Caco-2 (cell line): ENCODE results near the gene SIK3. TPM values are rescaled to one million over a fixed set of nuclear protein-coding genes. Genes with fewer than 3 reads are reported as not detected.

Source experiments
- BruUV-seq: library from RNA; stranded (reverse); fragments of 400-500 nt; replicated peaks from 2 replicates; lab custom pipeline; 2021; lab: Mats Ljungman, UMichigan
- CTCF ChIA-PET: fragments of 300-600 bp; sonication (Branson Sonifier 250); formaldehyde crosslinking; loops from one replicate; lab custom pipeline; 2022; ENCODE audit warnings: antibody characterized with exemption; lab: Charles Lee
- POLR2A ChIA-PET: fragments of 300-600 bp; sonication (Branson Sonifier 250); formaldehyde crosslinking; loops from one replicate; lab custom pipeline; 2022; ENCODE audit warnings: antibody characterized with exemption; lab: Charles Lee
- DNase-seq, 2 experiments: peaks; one replicate each; pipeline versions ENCODE4 v3.0.0 to v3.0.0-alpha.2; 2020 to 2022
- H3K27me3 ChIP-seq: replicated peaks from 2 replicates; pipeline ENCODE4 v1.6.0; 2011; ENCODE audit warnings: low read length; ENCODE audit not compliant: control insufficient read depth, insufficient read depth
- H3K36me3 ChIP-seq: 2 replicates; pipeline ENCODE4 v1.5.1; 2011; ENCODE audit warnings: low read length; ENCODE audit not compliant: control insufficient read depth, insufficient read depth
- H3K4me1 ChIP-seq: fragments of 250-450 bp; sonication (Bioruptor Pico); 2 replicates; pipeline ENCODE4 v1.5.1; 2020; ENCODE audit warnings: mild to moderate bottlenecking
- H3K4me3 ChIP-seq: 2 replicates; pipeline ENCODE4 v1.5.1; 2011; ENCODE audit warnings: low read depth, mild to moderate bottlenecking, control low read depth, low read length
- H3K9me3 ChIP-seq: fragments of 250-450 bp; sonication (Bioruptor Pico); 2 replicates; pipeline ENCODE4 v1.5.1; 2020; ENCODE audit warnings: mild to moderate bottlenecking, moderate library complexity
- H3K27ac Mint-ChIP-seq: one replicate; pipeline ENCODE4 v1.8.0; 2022; ENCODE audit warnings: mixed read lengths; ENCODE audit not compliant: unreplicated experiment
- H3K27me3 Mint-ChIP-seq: one replicate; pipeline ENCODE4 v1.8.0; 2022; ENCODE audit warnings: mixed read lengths; ENCODE audit not compliant: insufficient read depth, unreplicated experiment
- H3K36me3 Mint-ChIP-seq: one replicate; pipeline ENCODE4 v1.8.0; 2022; ENCODE audit warnings: mild to moderate bottlenecking, mixed read lengths; ENCODE audit not compliant: insufficient read depth, unreplicated experiment
- H3K4me1 Mint-ChIP-seq: one replicate; pipeline ENCODE4 v1.8.0; 2022; ENCODE audit warnings: low read depth, mixed read lengths; ENCODE audit not compliant: unreplicated experiment
- H3K4me3 Mint-ChIP-seq: one replicate; pipeline ENCODE4 v1.8.0; 2022; ENCODE audit warnings: mild to moderate bottlenecking, moderate library complexity, mixed read lengths; ENCODE audit not compliant: unreplicated experiment
- H3K9me3 Mint-ChIP-seq: one replicate; pipeline ENCODE4 v1.8.0; 2022; ENCODE audit warnings: mixed read lengths; ENCODE audit not compliant: unreplicated experiment
- CTCF ChIP-seq, 2 experiments: fragments of 200-600 bp in 1 of 2; IDR thresholded peaks; 1 replicate in 1 of 2; 2 replicates in 1 of 2; pipeline versions ENCODE4 v1.5.1 to v1.8.0; 2011 to 2022; ENCODE audit warnings: antibody characterized with exemption in 1 of 2, control low read depth in 1 of 2, inconsistent platforms in 1 of 2, low read depth in 1 of 2, low read length in 1 of 2, mild to moderate bottlenecking in 1 of 2, moderate library complexity in 1 of 2; ENCODE audit not compliant: insufficient read depth in 1 of 2, severe bottlenecking in 1 of 2, unreplicated experiment in 1 of 2
- intact Hi-C: fragments of 100-400 bp; cut with micrococcal nuclease; formaldehyde crosslinking; loops from one replicate; pipeline ENCODE4 v1.10.0; 2022; ENCODE audit not compliant: unreplicated experiment
- total RNA-seq: library from RNA; stranded (reverse); gene quantifications from 2 replicates; pipeline ENCODE4 v1.2.3, GENCODE V29; 2022

SIK3 gene
- total RNA-seq, 1 experiment from 2014 or later: 65.7 TPM

GRCh38 chr11:116951762-116952161 lies 146.5 kb downstream of the SIK3 start:
- no peak for DNase-seq
- H3K36me3 ChIP-seq: 0 out of 2 replicates have a peak, but pooled peaks cover 2% of the 10 kb centered on the region

GRCh38 chr11:116950210-116950609 lies 148.0 kb downstream of the SIK3 start:
- ChIA-PET CTCF (interaction anchor here (1.2 kb wide), 1 partner anchor 23 kb away, joined by 4 read pairs; no protein-coding TSS in a partner anchor), POLR2A (no interaction called here)
- intact Hi-C loops: no loop called here
- H3K4me1 ChIP-seq: peaks cover 8% of the 10 kb centered on the region
- H3K27me3 Mint-ChIP-seq: no peaks in the 10 kb centered on the region
- TF ChIP-seq CTCF (IDR thresholded peaks at IDR 0.05; ENCODE audit: insufficient read depth in 1 of 2, low read depth in 1 of 2, low read length in 1 of 2, severe bottlenecking in 1 of 2, unreplicated experiment in 1 of 2): no peak
- H3K9me3 ChIP-seq: no peaks in the 10 kb centered on the region
- H3K4me1 Mint-ChIP-seq: peaks cover 21% of the 10 kb centered on the region
- DNase-seq: no peak
- no peak overlapping the region for H3K27ac Mint-ChIP-seq
- no peak overlapping the region for H3K4me3 Mint-ChIP-seq
- H3K9me3 Mint-ChIP-seq: no peaks in the 10 kb centered on the region
- no peaks in the 10 kb centered on the region for H3K27me3 ChIP-seq
- 0 out of 2 replicates have a peak, but pooled peaks cover 3% of the 10 kb centered on the region for H3K36me3 ChIP-seq
- peaks cover 21% of the 10 kb centered on the region for H3K36me3 Mint-ChIP-seq
- no peak overlapping the region for H3K4me3 ChIP-seq
- BruUV-seq: no TSS peak

More at GRCh38 chr11:116951762-116952161, 146.5 kb downstream of the SIK3 start:
- Histone ChIP-seq H3K4me1 (peaks cover 6% of the 10 kb centered on the region), H3K27me3 (no peaks in the 10 kb centered on the region), H3K4me3 (no peak overlapping the region), H3K9me3 (no peaks in the 10 kb centered on the region)
- Mint-ChIP-seq H3K27ac (no peak overlapping the region), H3K9me3 (no peaks in the 10 kb centered on the region), H3K4me3 (no peak overlapping the region), H3K36me3 (peaks cover 15% of the 10 kb centered on the region), H3K27me3 (no peaks in the 10 kb centered on the region), H3K4me1 (peaks cover 8% of the 10 kb centered on the region)
- ChIA-PET CTCF (no interaction called here), POLR2A (no interaction called here)
- BruUV-seq: no TSS peak
- intact Hi-C loops: no loop called here
- no peak for TF ChIP-seq CTCF (IDR thresholded peaks at IDR 0.05; ENCODE audit: insufficient read depth in 1 of 2, low read depth in 1 of 2, low read length in 1 of 2, severe bottlenecking in 1 of 2, unreplicated experiment in 1 of 2)

- ChIA-PET POLR2A (interaction anchor here (0.6 to 0.7 kb wide), 2 partner anchors 50 to 136 kb away, joined by 7 to 9 read pairs; no protein-coding TSS in a partner anchor), CTCF (interaction anchor here (0.7 kb wide), 1 partner anchor 150 kb away, joined by 3 read pairs; no protein-coding TSS in a partner anchor)
- Histone ChIP-seq H3K4me1 (peaks cover 8% of the 10 kb centered on the region), H3K27me3 (no peaks in the 10 kb centered on the region), H3K9me3 (no peaks in the 10 kb centered on the region), H3K4me3 (no peak overlapping the region), H3K36me3 (0 out of 2 replicates have a peak, but pooled peaks cover 3% of the 10 kb centered on the region)
- Mint-ChIP-seq H3K4me1 (peaks cover 21% of the 10 kb centered on the region), H3K4me3 (no peak overlapping the region), H3K27me3 (no peaks in the 10 kb centered on the region), H3K9me3 (no peaks in the 10 kb centered on the region), H3K36me3 (peaks cover 13% of the 10 kb centered on the region), H3K27ac (no peak overlapping the region)
- no TSS peak for BruUV-seq
- no peak for DNase-seq
- intact Hi-C loops: no loop called here
- TF ChIP-seq CTCF (IDR thresholded peaks at IDR 0.05; ENCODE audit: insufficient read depth in 1 of 2, low read depth in 1 of 2, low read length in 1 of 2, severe bottlenecking in 1 of 2, unreplicated experiment in 1 of 2): no peak
Measured at GRCh38 chr11:116948391-116948790, 149.8 kb downstream of the SIK3 start.
